HG03103 (cell line): ENCODE measurements around the gene HIVEP3.

Experiments
- ATAC-seq: cut with Tn5 transposase; IDR thresholded peaks from one replicate; pipeline ENCODE4 v1.9.1; 2021; ENCODE audit warnings: low read depth; ENCODE audit not compliant: unreplicated experiment

HIVEP3 gene

GRCh38 chr1:41623736-41624135 is 295.0 kb downstream of the HIVEP3 start:
- no peak for ATAC-seq

- ATAC-seq = peak; percentile 65
Measured at GRCh38 chr1:41622859-41623732, 295.6 kb downstream of the HIVEP3 start.

DNA sequence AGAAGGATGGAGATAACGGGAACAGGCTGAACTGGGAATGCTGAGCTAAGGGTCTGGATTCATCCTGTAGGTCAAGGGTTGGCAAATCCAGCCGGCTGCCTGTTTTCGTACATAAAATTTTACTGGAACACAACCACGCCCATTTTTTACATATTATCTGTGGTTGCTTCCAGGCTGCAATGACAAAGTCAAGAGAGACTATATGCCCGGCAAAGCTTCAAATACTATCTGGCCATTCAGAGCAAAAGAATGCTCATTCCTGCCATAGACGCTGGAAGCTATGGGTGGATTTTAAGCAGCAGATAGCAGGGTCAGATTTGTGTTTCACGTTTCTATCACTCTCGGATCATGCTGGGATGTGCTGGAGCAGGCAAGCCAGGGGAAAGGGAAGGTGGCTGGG is 296.3 kb downstream of the HIVEP3 start:
- ATAC-seq = no peak

DNA sequence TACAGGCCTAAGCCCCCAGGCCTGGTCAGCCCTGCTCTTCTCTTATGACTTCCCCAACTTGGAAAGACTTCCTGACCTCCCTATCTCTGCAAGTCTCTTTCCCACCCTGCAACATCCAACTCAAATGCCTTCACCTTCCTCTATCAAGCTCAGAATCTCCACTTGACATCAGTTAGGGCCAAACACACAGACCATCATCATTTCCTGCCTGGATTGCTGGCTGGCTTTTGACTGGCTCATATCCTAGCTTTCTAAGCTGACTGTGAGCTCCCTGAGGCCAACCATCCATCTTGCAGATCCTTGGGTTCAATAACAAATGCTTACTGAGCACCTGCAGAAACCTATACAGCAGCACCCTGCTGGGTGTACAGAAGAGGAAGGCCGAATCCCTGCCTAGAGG is 296.9 kb downstream of the HIVEP3 start:
- ATAC-seq = no peak

- no peak for ATAC-seq
Measured at GRCh38 chr1:41621256-41621655, 297.5 kb downstream of the HIVEP3 start.

- ATAC-seq = no peak
Measured at GRCh38 chr1:41620365-41621169, 298.2 kb downstream of the HIVEP3 start.

DNA sequence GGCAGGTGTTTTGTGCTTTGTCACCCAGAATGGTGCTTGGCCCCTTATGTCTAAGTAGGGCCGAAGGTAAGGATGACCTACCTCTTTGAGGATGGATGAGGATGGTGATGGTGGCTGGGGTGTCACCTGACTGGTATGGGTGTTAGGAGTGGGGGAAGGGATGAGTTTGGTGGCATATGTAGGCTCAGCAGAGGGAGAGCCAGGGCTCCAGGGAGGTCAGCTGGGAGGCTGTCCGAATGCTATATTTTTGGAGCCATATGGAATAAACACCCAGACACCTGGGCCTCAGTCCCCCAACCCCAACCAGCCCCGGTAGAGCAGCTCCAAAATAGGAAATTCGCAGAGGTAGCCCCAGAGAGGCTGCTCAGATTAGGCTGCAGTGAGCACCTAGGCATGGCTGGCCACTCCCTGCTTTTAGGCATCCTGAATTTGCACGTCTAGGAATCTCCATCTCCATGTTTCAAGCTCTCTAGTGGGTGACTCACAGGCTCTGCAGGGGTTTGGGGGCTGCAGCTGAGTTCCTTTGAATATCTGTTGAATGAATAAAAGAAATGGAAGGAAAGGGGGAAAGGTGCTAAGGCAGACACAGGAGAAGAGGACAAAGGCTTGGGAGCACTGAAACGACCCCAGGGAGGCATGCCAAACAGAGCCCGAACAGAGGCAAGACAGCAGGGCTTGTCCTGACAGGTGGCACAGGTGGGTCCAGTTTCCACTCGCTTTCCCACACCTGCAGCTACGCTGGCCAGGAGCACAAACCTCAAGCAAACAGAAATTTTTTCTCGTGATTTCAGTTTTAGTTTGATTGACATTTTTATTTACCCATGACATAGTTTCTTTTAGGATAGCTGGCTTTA is 299.0 kb downstream of the HIVEP3 start:
- ATAC-seq = no peak

DNA sequence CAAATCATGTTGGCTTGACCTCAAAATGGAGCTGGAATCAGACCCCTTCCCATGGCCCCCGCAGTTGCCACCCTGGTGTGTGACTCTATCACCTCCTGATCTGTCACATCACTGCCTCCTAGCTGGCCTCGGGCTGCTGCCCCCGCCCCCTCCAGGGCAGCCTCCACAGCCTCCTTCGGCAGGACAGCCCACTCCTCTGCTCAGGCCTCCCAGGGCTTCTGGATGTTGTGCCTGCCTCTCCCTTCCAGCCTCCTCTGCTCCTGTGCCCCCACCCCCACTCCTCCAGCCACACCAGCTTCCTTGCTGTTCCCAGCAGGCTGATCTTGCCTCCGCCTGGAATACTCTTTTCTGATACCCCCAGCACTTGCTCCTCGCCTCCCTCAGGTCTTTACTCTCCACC is 299.9 kb downstream of the HIVEP3 start:
- no peak for ATAC-seq

DNA sequence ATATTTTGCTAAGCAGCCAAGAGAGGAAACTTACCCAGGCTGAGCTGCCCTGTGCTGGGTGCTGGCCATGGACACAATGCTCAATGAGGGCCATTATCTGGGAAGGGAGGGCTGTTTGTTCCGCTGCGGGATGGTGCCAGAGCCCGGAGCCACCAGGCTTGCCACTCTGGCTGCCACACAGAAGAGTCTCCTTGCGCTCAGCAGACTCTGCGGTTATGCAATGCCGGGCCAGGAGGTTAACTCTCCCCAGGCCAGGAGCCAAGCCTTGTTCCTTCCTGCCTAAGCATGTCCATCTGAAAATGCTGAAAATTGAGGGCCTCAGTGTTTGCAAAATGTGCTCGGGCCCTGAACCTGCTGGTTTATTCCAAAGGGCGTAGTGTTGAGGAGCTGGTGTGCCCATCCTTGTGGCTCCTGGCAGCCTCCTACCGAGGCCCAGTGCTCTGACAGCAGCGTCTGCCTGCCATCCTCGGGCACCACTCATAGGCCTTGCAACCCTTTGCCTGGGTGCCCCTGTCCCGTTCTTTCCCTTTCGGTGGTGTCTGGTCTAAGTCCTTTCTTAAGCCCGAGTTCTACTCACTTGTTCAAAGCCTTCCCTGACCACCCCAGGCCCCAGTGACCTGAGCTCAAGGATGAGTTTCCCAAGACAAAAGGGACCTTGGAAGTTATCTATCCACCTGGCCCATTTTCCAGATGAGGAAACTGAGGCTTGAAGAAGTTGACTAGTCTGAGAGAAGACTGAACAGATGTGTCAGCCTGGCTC is 300.5 kb downstream of the HIVEP3 start:
- ATAC-seq = no peak

GRCh38 chr1:41617336-41617735 is 301.4 kb downstream of the HIVEP3 start:
- no peak for ATAC-seq

DNA sequence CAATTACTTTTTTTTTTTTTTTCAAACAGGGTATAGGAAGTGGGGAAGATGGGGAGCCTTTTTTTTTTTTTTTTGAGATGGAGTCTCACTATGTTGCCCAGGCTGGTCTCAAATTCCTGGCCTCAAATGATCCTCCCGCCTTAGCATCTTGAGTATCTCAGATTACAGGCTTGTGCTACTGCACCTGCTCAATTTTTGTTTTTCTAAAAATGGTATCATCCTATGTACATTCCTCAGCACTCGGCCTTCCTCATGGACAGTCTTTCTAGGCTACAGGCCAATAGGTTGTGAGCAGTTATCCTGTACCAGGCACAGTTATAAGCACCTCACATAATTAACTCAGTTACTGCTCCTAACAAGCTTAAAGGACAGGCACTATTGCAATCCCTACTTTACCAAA is 302.2 kb downstream of the HIVEP3 start:
- no peak for ATAC-seq

DNA sequence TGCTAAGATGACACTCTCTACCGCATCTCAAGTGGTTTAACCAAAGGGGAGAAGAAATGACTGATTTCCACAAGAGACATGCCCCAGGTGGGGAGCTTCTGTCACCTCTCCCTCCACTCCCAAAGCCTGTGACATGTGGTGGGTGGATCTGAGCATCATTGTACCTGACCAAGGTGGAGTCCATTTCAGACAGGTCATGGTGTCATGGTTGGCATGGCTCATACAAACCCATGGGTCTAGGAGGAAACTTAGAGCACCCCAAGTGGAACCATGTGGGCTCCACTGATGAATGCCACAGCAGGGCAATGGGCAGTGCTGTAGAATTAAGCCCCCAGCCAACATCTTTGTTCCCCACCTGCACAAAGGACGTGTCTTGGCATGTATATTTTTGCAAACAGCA is 302.7 kb downstream of the HIVEP3 start:
- ATAC-seq = no peak

GRCh38 chr1:41615316-41615715 is 303.4 kb downstream of the HIVEP3 start:
- no peak for ATAC-seq

- ATAC-seq = no peak
Measured at GRCh38 chr1:41614818-41615217, 303.9 kb downstream of the HIVEP3 start.

DNA sequence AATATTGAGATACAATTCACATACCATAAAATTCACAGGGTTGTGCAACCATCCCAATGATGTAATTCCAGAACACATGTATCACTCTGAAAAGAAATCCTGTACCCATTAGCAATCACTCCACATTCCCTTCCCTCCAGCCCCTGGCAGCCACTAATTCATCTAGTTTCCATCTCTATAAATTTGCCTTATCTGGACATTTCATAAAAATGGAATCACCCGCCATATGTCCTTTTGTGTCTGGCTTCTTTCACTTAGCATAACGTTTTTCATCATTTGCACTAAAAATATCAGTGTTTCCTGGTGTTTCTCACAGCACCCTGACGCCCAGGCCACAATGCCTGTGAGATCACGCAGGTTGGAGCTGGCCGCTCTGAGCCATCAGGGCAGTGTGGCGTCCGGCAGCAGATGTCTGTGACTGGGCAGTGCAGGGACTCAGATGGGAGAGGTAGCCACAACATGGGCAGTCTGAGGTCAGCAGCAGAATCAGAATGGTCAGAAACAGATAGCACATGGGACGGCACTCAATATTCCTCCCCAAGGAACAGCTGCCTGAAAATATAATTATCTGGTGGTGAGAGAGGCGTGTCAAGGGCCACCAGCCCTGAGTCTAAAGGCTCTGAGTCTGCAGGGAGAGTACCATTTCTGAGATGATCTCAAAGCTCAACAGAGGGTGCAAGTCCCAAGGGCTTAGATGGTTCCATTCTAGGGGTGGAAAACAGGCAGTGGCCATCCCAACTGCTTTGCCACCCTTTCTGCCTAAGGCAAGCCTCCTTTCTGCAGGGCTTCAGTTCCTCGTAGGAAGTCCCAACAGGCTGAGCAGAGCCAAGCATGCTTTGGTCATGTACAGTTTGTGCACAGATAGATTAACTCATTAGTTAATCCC is 304.8 kb downstream of the HIVEP3 start:
- no peak for ATAC-seq

GRCh38 chr1:41612953-41613352 is 305.8 kb downstream of the HIVEP3 start:
- no peak for ATAC-seq

- no peak for ATAC-seq
Measured at GRCh38 chr1:41611932-41612450, 306.7 kb downstream of the HIVEP3 start.

DNA sequence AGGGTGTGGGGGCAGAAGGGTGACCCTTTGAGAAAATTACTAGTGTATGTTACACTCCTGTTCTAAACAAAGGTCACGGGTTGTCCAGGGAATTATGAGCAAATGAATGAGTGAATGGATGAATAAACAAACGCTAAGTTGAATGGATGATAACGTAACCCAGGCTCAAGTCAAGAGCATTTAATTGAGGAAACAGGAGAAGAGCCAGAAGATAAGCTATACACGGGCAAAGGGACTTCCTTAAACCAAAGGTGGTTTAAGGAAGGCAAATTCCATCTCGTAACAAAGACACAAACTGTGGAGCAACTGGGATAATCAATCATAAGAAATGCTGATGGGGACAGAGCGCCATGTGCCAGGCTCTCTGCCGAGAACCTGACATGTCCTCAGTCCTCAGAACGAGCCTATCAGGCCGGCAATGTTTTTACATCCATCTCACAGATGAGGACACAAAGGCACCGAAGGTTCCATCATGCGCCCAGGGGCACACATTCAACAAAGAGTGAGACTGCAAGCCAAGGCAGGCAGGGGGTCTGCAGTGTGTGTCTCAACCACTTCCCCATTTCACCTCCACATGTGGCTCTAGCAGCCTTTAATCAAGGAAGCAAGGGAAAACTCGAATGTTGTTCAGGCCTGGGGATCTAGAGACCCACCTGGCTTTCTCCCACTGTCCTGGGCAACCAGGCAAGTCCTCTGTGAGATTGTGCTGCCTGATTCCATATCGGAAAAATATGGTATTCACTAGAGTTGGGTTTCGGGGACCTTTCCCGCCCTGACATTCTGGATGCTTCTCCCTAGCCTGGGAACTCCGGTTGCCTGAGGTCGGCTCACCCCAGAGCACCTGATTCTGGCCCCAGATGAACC is 307.4 kb downstream of the HIVEP3 start:
- ATAC-seq = no peak
